Measurements from ENCODE around the gene DNASE1L3.

DNASE1L3 gene

GRCh38 chr3:58190882-58191281 lies 19.9 kb downstream of the DNASE1L3 start:
- H3K9me3 ChIP-seq (ENCODE audit: control insufficient read depth in 5 of 5, low read length in 5 of 5) = no peaks in the 10 kb centered on the region
- no peaks in the 10 kb centered on the region for H3K27me3 ChIP-seq (ENCODE audit: control insufficient read depth in 5 of 5, insufficient read depth in 4 of 5, low read length in 5 of 5)
- H3K27ac ChIP-seq (ENCODE audit: low read depth, low read length) = no peak overlapping the region
- no peak overlapping the region for H3K4me3 ChIP-seq (ENCODE audit: low read depth in 1 of 5, low read length in 5 of 5)
- H3K36me3 ChIP-seq (ENCODE audit: control insufficient read depth in 5 of 5, insufficient read depth in 5 of 5, low read length in 5 of 5) = peaks cover 0 to 5% (median 0%) of the 10 kb centered on the region in 5 donors
- no peak overlapping the region for H3K9ac ChIP-seq (ENCODE audit: low read length in 5 of 5)
- peaks cover 0 to 31% (median 3%) of the 10 kb centered on the region in 5 donors for H3K4me1 ChIP-seq (ENCODE audit: control insufficient read depth in 5 of 5, insufficient read depth in 5 of 5, low read length in 5 of 5)

GRCh38 chr3:58190291-58190690 lies 20.5 kb downstream of the DNASE1L3 start:
- H3K9ac ChIP-seq (ENCODE audit: low read length in 5 of 5) = peak overlapping the region in 1 of 5 donors; percentile 16
- no peak overlapping the region for H3K4me3 ChIP-seq (ENCODE audit: low read depth in 1 of 5, low read length in 5 of 5)
- peaks cover 0 to 5% (median 0%) of the 10 kb centered on the region in 5 donors for H3K36me3 ChIP-seq (ENCODE audit: control insufficient read depth in 5 of 5, insufficient read depth in 5 of 5, low read length in 5 of 5)
- no peaks in the 10 kb centered on the region for H3K27me3 ChIP-seq (ENCODE audit: control insufficient read depth in 5 of 5, insufficient read depth in 4 of 5, low read length in 5 of 5)
- H3K4me1 ChIP-seq (ENCODE audit: control insufficient read depth in 5 of 5, insufficient read depth in 5 of 5, low read length in 5 of 5) = peaks cover 0 to 31% (median 3%) of the 10 kb centered on the region in 5 donors
- no peaks in the 10 kb centered on the region for H3K9me3 ChIP-seq (ENCODE audit: control insufficient read depth in 5 of 5, low read length in 5 of 5)
- no peak overlapping the region for H3K27ac ChIP-seq (ENCODE audit: low read depth, low read length)

GRCh38 chr3:58189691-58190090 lies 21.1 kb downstream of the DNASE1L3 start:
- H3K9ac ChIP-seq (ENCODE audit: low read length in 5 of 5) = no peak overlapping the region

GRCh38 chr3:58188921-58189451 lies 21.8 kb downstream of the DNASE1L3 start:
- no peak overlapping the region for H3K4me3 ChIP-seq (ENCODE audit: low read depth in 1 of 5, low read length in 5 of 5)
- H3K9me3 ChIP-seq (ENCODE audit: control insufficient read depth in 5 of 5, low read length in 5 of 5) = no peaks in the 10 kb centered on the region
- H3K4me1 ChIP-seq (ENCODE audit: control insufficient read depth in 5 of 5, insufficient read depth in 5 of 5, low read length in 5 of 5) = peaks cover 0 to 31% (median 3%) of the 10 kb centered on the region in 5 donors
- no peak overlapping the region for H3K9ac ChIP-seq (ENCODE audit: low read length in 5 of 5)
- peaks cover 0 to 2% (median 0%) of the 10 kb centered on the region in 5 donors for H3K27me3 ChIP-seq (ENCODE audit: control insufficient read depth in 5 of 5, insufficient read depth in 4 of 5, low read length in 5 of 5)
- H3K27ac ChIP-seq (ENCODE audit: low read depth, low read length) = no peak overlapping the region
- H3K36me3 ChIP-seq (ENCODE audit: control insufficient read depth in 5 of 5, insufficient read depth in 5 of 5, low read length in 5 of 5) = peaks cover 0 to 5% (median 0%) of the 10 kb centered on the region in 5 donors

More at GRCh38 chr3:58189691-58190090, 21.1 kb downstream of the DNASE1L3 start:
- Histone ChIP-seq H3K27me3 (ENCODE audit: control insufficient read depth in 5 of 5, insufficient read depth in 4 of 5, low read length in 5 of 5) (peaks cover 0 to under 1% (median 0%) of the 10 kb centered on the region in 5 donors), H3K36me3 (ENCODE audit: control insufficient read depth in 5 of 5, insufficient read depth in 5 of 5, low read length in 5 of 5) (peaks cover 0 to 5% (median 0%) of the 10 kb centered on the region in 5 donors), H3K9me3 (ENCODE audit: control insufficient read depth in 5 of 5, low read length in 5 of 5) (no peaks in the 10 kb centered on the region), H3K4me1 (ENCODE audit: control insufficient read depth in 5 of 5, insufficient read depth in 5 of 5, low read length in 5 of 5) (peaks cover 0 to 31% (median 3%) of the 10 kb centered on the region in 5 donors), H3K27ac (ENCODE audit: low read depth, low read length) (no peak overlapping the region), H3K4me3 (ENCODE audit: low read depth in 1 of 5, low read length in 5 of 5) (no peak overlapping the region)

GRCh38 chr3:58188173-58188564 lies 22.6 kb downstream of the DNASE1L3 start:
- Histone ChIP-seq H3K9me3 (ENCODE audit: control insufficient read depth in 5 of 5, low read length in 5 of 5) (no peaks in the 10 kb centered on the region), H3K27me3 (ENCODE audit: control insufficient read depth in 5 of 5, insufficient read depth in 4 of 5, low read length in 5 of 5) (peaks cover 0 to 2% (median 0%) of the 10 kb centered on the region in 5 donors), H3K4me3 (ENCODE audit: low read depth in 1 of 5, low read length in 5 of 5) (no peak overlapping the region), H3K27ac (ENCODE audit: low read depth, low read length) (no peak overlapping the region), H3K4me1 (ENCODE audit: control insufficient read depth in 5 of 5, insufficient read depth in 5 of 5, low read length in 5 of 5) (peaks cover 0 to 31% (median 3%) of the 10 kb centered on the region in 5 donors), H3K9ac (ENCODE audit: low read length in 5 of 5) (no peak overlapping the region), H3K36me3 (ENCODE audit: control insufficient read depth in 5 of 5, insufficient read depth in 5 of 5, low read length in 5 of 5) (no peaks in the 10 kb centered on the region)

GRCh38 chr3:58184982-58185360 lies 25.8 kb downstream of the DNASE1L3 start:
- no peak overlapping the region for H3K27ac ChIP-seq (ENCODE audit: low read depth, low read length)
- peaks cover 0 to 25% (median 3%) of the 10 kb centered on the region in 5 donors for H3K4me1 ChIP-seq (ENCODE audit: control insufficient read depth in 5 of 5, insufficient read depth in 5 of 5, low read length in 5 of 5)
- H3K9me3 ChIP-seq (ENCODE audit: control insufficient read depth in 5 of 5, low read length in 5 of 5) = no peaks in the 10 kb centered on the region
- H3K9ac ChIP-seq (ENCODE audit: low read length in 5 of 5) = no peak overlapping the region
- H3K27me3 ChIP-seq (ENCODE audit: control insufficient read depth in 5 of 5, insufficient read depth in 4 of 5, low read length in 5 of 5) = peaks cover 0 to 2% (median 0%) of the 10 kb centered on the region in 5 donors
- no peaks in the 10 kb centered on the region for H3K36me3 ChIP-seq (ENCODE audit: control insufficient read depth in 5 of 5, insufficient read depth in 5 of 5, low read length in 5 of 5)
- H3K4me3 ChIP-seq (ENCODE audit: low read depth in 1 of 5, low read length in 5 of 5) = no peak overlapping the region

GRCh38 chr3:58184309-58184981 lies 26.3 kb downstream of the DNASE1L3 start:
- H3K9me3 ChIP-seq (ENCODE audit: control insufficient read depth in 5 of 5, low read length in 5 of 5) = no peaks in the 10 kb centered on the region
- no peak overlapping the region for H3K9ac ChIP-seq (ENCODE audit: low read length in 5 of 5)
- no peak overlapping the region for H3K4me3 ChIP-seq (ENCODE audit: low read depth in 1 of 5, low read length in 5 of 5)
- H3K4me1 ChIP-seq (ENCODE audit: control insufficient read depth in 5 of 5, insufficient read depth in 5 of 5, low read length in 5 of 5) = peaks cover 0 to 24% (median 3%) of the 10 kb centered on the region in 5 donors
- H3K27ac ChIP-seq (ENCODE audit: low read depth, low read length) = no peak overlapping the region
- H3K27me3 ChIP-seq (ENCODE audit: control insufficient read depth in 5 of 5, insufficient read depth in 4 of 5, low read length in 5 of 5) = peaks cover 0 to 2% (median 0%) of the 10 kb centered on the region in 5 donors
- H3K36me3 ChIP-seq (ENCODE audit: control insufficient read depth in 5 of 5, insufficient read depth in 5 of 5, low read length in 5 of 5) = no peaks in the 10 kb centered on the region

- Histone ChIP-seq H3K9me3 (ENCODE audit: control insufficient read depth in 5 of 5, low read length in 5 of 5) (no peaks in the 10 kb centered on the region), H3K4me1 (ENCODE audit: control insufficient read depth in 5 of 5, insufficient read depth in 5 of 5, low read length in 5 of 5) (peaks cover 2 to 19% (median 3%) of the 10 kb centered on the region in 5 donors), H3K36me3 (ENCODE audit: control insufficient read depth in 5 of 5, insufficient read depth in 5 of 5, low read length in 5 of 5) (no peaks in the 10 kb centered on the region), H3K9ac (ENCODE audit: low read length in 5 of 5) (no peak overlapping the region), H3K4me3 (ENCODE audit: low read depth in 1 of 5, low read length in 5 of 5) (no peak overlapping the region), H3K27me3 (ENCODE audit: control insufficient read depth in 5 of 5, insufficient read depth in 4 of 5, low read length in 5 of 5) (peaks cover 0 to 2% (median 0%) of the 10 kb centered on the region in 5 donors), H3K27ac (ENCODE audit: low read depth, low read length) (no peak overlapping the region)
Measured at GRCh38 chr3:58183891-58184290, 26.9 kb downstream of the DNASE1L3 start.

GRCh38 chr3:58183221-58183620 lies 27.6 kb downstream of the DNASE1L3 start:
- Histone ChIP-seq H3K27ac (ENCODE audit: low read depth, low read length) (no peak overlapping the region), H3K9me3 (ENCODE audit: control insufficient read depth in 5 of 5, low read length in 5 of 5) (no peaks in the 10 kb centered on the region), H3K4me3 (ENCODE audit: low read depth in 1 of 5, low read length in 5 of 5) (no peak overlapping the region), H3K36me3 (ENCODE audit: control insufficient read depth in 5 of 5, insufficient read depth in 5 of 5, low read length in 5 of 5) (no peaks in the 10 kb centered on the region), H3K9ac (ENCODE audit: low read length in 5 of 5) (no peak overlapping the region), H3K4me1 (ENCODE audit: control insufficient read depth in 5 of 5, insufficient read depth in 5 of 5, low read length in 5 of 5) (peaks cover 0 to 17% (median 8%) of the 10 kb centered on the region in 5 donors), H3K27me3 (ENCODE audit: control insufficient read depth in 5 of 5, insufficient read depth in 4 of 5, low read length in 5 of 5) (peaks cover 0 to 2% (median 0%) of the 10 kb centered on the region in 5 donors)

- H3K9ac ChIP-seq (ENCODE audit: low read length in 5 of 5) = no peak overlapping the region
- H3K9me3 ChIP-seq (ENCODE audit: control insufficient read depth in 5 of 5, low read length in 5 of 5) = no peaks in the 10 kb centered on the region
- H3K4me3 ChIP-seq (ENCODE audit: low read depth in 1 of 5, low read length in 5 of 5) = no peak overlapping the region
- H3K36me3 ChIP-seq (ENCODE audit: control insufficient read depth in 5 of 5, insufficient read depth in 5 of 5, low read length in 5 of 5) = no peaks in the 10 kb centered on the region
- H3K4me1 ChIP-seq (ENCODE audit: control insufficient read depth in 5 of 5, insufficient read depth in 5 of 5, low read length in 5 of 5) = peaks cover 0 to 20% (median 17%) of the 10 kb centered on the region in 5 donors
- H3K27ac ChIP-seq (ENCODE audit: low read depth, low read length) = no peak overlapping the region
- peaks cover 0 to 2% (median 0%) of the 10 kb centered on the region in 5 donors for H3K27me3 ChIP-seq (ENCODE audit: control insufficient read depth in 5 of 5, insufficient read depth in 4 of 5, low read length in 5 of 5)
Measured at GRCh38 chr3:58180940-58181587, 29.7 kb downstream of the DNASE1L3 start.
